Liver (tissue), 9 donors: ENCODE measurements around the gene KRT84. TPM values are rescaled to one million over a fixed set of nuclear protein-coding genes. Genes with fewer than 3 reads are reported as not detected.

Source experiments
- DNase-seq: peaks from one replicate; pipeline ENCODE4 v3.0.0-alpha.2; 2017; ENCODE audit warnings: low spot score
- H3K27ac ChIP-seq, 2 donors: one replicate each; pipeline ENCODE4 v1.7.0; 2013; ENCODE audit warnings: inconsistent platforms in 2 of 2, low read length in 2 of 2, control low read depth in 1 of 2, low read depth in 1 of 2, mild to moderate bottlenecking in 1 of 2
- H3K27me3 ChIP-seq, 4 donors: one replicate each; pipeline versions ENCODE4 v1.6.1 to v1.7.0; 2013; ENCODE audit warnings: low read length in 3 of 4, inconsistent platforms in 1 of 4, mild to moderate bottlenecking in 1 of 4, moderate library complexity in 1 of 4; ENCODE audit not compliant: control insufficient read depth in 4 of 4, insufficient read depth in 4 of 4
- H3K36me3 ChIP-seq, 4 donors: one replicate each; pipeline versions ENCODE4 v1.6.1 to v1.7.0; 2013; ENCODE audit warnings: low read length in 3 of 4, mild to moderate bottlenecking in 3 of 4, low read depth in 1 of 4, moderate library complexity in 1 of 4; ENCODE audit not compliant: control insufficient read depth in 4 of 4, insufficient read depth in 3 of 4
- H3K4me1 ChIP-seq, 4 donors: one replicate each; pipeline versions ENCODE4 v1.6.1 to v1.7.0; 2013; ENCODE audit warnings: low read length in 3 of 4, mild to moderate bottlenecking in 3 of 4, moderate library complexity in 1 of 4; ENCODE audit not compliant: control insufficient read depth in 4 of 4, insufficient read depth in 4 of 4
- H3K4me3 ChIP-seq, 3 donors: one replicate each; pipeline versions ENCODE4 v1.6.1 to v1.7.0; 2013; ENCODE audit warnings: low read length in 3 of 3, control low read depth in 1 of 3, low read depth in 1 of 3, mild to moderate bottlenecking in 1 of 3
- H3K9ac ChIP-seq, 2 donors: one replicate each; pipeline ENCODE4 v1.7.0; 2013; ENCODE audit warnings: low read length in 2 of 2, mild to moderate bottlenecking in 2 of 2, moderate library complexity in 2 of 2, control low read depth in 1 of 2, low read depth in 1 of 2
- H3K9me3 ChIP-seq, 4 donors: one replicate each; pipeline versions ENCODE4 v1.6.1 to v1.7.0; 2013; ENCODE audit warnings: low read length in 3 of 4; ENCODE audit not compliant: control insufficient read depth in 4 of 4
- EGR1 ChIP-seq, 2 donors: IDR thresholded peaks; 2 replicates each; pipeline ENCODE4 v1.6.1; 2016 to 2018; ENCODE audit warnings: antibody characterized with exemption in 2 of 2, low read depth in 2 of 2
- FOXA1 ChIP-seq: IDR thresholded peaks from 2 replicates; pipeline ENCODE4 v1.6.1; 2016; ENCODE audit warnings: antibody characterized with exemption
- GABPA ChIP-seq, 2 donors: IDR thresholded peaks in 1 of 2; conservative IDR thresholded peaks in 1 of 2; 2 replicates each; pipeline ENCODE4 v1.6.1; 2016; ENCODE audit warnings: antibody characterized with exemption in 2 of 2, mild to moderate bottlenecking in 1 of 2, moderate library complexity in 1 of 2
- HNF4A ChIP-seq, 2 donors: conservative IDR thresholded peaks; 2 replicates each; pipeline ENCODE4 v1.6.1; 2016; ENCODE audit warnings: antibody characterized with exemption in 2 of 2, mild to moderate bottlenecking in 2 of 2
- HNF4G ChIP-seq: IDR thresholded peaks from 2 replicates; pipeline ENCODE4 v1.6.1; 2016; ENCODE audit warnings: antibody characterized with exemption
- JUND ChIP-seq, 2 donors: IDR thresholded peaks; 2 replicates each; pipeline ENCODE4 v1.6.1; 2016; ENCODE audit warnings: antibody characterized with exemption in 2 of 2
- NR2F2 ChIP-seq: IDR thresholded peaks from 2 replicates; pipeline ENCODE4 v1.6.1; 2016; ENCODE audit warnings: antibody characterized with exemption
- RAD21 ChIP-seq, 2 donors: IDR thresholded peaks; 2 replicates each; pipeline ENCODE4 v1.6.1; 2016; ENCODE audit warnings: antibody characterized with exemption in 2 of 2, mild to moderate bottlenecking in 2 of 2
- RXRA ChIP-seq, 2 donors: IDR thresholded peaks; 2 replicates each; pipeline ENCODE4 v1.6.1; 2017 to 2018; ENCODE audit warnings: antibody characterized with exemption in 2 of 2, mild to moderate bottlenecking in 1 of 2
- SP1 ChIP-seq: IDR thresholded peaks from 2 replicates; pipeline ENCODE4 v1.6.1; 2018; ENCODE audit warnings: antibody characterized with exemption, mild to moderate bottlenecking
- TAF1 ChIP-seq: conservative IDR thresholded peaks from 2 replicates; pipeline ENCODE4 v1.6.1; 2016; ENCODE audit warnings: antibody characterized with exemption, mild to moderate bottlenecking
- YY1 ChIP-seq: IDR thresholded peaks from 2 replicates; pipeline ENCODE4 v1.6.1; 2016; ENCODE audit warnings: antibody characterized with exemption, mild to moderate bottlenecking
- WGBS: extraction: QIAGEN DNeasy Blood & Tissue Kit; methylation state at CpG from one replicate; pipeline ENCODE4 v1.1.7; 2013; 5-methylcytosine and 5-hydroxymethylcytosine counted together
- polyA plus RNA-seq, 2 donors: library from polyadenylated mRNA; stranded (reverse) in 1 of 2; unstranded in 1 of 2; fragments of 200-250 nt in 1 of 2; fragments of >200 nt in 1 of 2; fragmentation: Nextera tagmentation in 1 of 2; extraction: Ambion mirVana in 1 of 2; gene quantifications; one replicate each; pipeline versions ENCODE4 v1.2.1 to v1.2.3, GENCODE V29; 2013 to 2015
- total RNA-seq, 2 donors: library from RNA; depleted of rRNA; stranded (reverse); fragments of >200 nt; gene quantifications; one replicate each; pipeline ENCODE4 v1.2.3, GENCODE V29; 2014
- TF ChIP-seq, protein P1 (sequence below): fragments of 150-350 bp; IDR thresholded peaks from 2 replicates; pipeline ENCODE4 v1.5.1; 2017; ENCODE audit warnings: improper control_type of control experiment, low read depth, low read length; ENCODE audit not compliant: missing input control
- TF ChIP-seq, protein P2 (sequence below): IDR thresholded peaks from 2 replicates; pipeline ENCODE4 v1.6.1; 2016; ENCODE audit warnings: antibody characterized with exemption, mild to moderate bottlenecking
- TF ChIP-seq, protein P3 (sequence below): IDR thresholded peaks from 2 replicates; pipeline ENCODE4 v1.6.1; 2016; ENCODE audit warnings: antibody characterized with exemption
- TF ChIP-seq, protein P4 (sequence below): IDR thresholded peaks from 2 replicates; pipeline ENCODE4 v1.6.1; 2016; ENCODE audit warnings: antibody characterized with exemption
- TF ChIP-seq, protein P5 (sequence below): IDR thresholded peaks from 2 replicates; pipeline ENCODE4 v1.6.1; 2016; ENCODE audit warnings: antibody characterized with exemption
- donor health status: healthy.
- donor health status: healthy.
- donor health status: healthy.
- donor health status: healthy.
- donor health status: healthy.

Gene KRT84
- total and polyA plus RNA-seq, 4 donors = not detected

DNA sequence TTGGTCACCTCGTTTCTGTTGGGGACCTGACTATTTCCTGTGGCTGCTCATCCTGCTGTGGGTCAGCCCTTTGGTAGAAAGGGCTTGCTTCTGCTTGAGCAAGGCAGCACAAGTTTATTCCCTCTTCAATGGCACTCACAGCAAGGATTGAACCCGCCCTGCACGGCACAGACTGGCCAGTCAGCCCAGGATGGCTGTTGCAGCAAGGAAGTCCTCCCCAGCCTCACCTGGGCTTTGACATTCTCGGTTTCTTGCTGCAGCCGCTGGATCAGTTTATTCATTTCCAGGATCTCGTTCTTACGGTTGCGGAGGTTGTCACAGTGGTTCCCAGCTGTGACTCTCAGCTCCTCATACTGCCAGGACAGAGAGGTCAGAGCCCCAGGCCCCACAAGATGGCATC, 11.2 kb upstream of the KRT84 start:
- Histone ChIP-seq H3K9me3 (no peaks in the 10 kb centered on the region), H3K27ac (no peak overlapping the region), H3K9ac (no peak overlapping the region), H3K4me1 (no peaks in the 10 kb centered on the region), H3K27me3 (no peaks in the 10 kb centered on the region), H3K36me3 (no peaks in the 10 kb centered on the region), H3K4me3 (no peak overlapping the region)
- 84% methylated on average over 8 of the region's 8 CpGs for WGBS
- no peak for DNase-seq
- TF ChIP-seq, protein P1, sequence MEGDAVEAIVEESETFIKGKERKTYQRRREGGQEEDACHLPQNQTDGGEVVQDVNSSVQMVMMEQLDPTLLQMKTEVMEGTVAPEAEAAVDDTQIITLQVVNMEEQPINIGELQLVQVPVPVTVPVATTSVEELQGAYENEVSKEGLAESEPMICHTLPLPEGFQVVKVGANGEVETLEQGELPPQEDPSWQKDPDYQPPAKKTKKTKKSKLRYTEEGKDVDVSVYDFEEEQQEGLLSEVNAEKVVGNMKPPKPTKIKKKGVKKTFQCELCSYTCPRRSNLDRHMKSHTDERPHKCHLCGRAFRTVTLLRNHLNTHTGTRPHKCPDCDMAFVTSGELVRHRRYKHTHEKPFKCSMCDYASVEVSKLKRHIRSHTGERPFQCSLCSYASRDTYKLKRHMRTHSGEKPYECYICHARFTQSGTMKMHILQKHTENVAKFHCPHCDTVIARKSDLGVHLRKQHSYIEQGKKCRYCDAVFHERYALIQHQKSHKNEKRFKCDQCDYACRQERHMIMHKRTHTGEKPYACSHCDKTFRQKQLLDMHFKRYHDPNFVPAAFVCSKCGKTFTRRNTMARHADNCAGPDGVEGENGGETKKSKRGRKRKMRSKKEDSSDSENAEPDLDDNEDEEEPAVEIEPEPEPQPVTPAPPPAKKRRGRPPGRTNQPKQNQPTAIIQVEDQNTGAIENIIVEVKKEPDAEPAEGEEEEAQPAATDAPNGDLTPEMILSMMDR = no peak
- no peak for TF ChIP-seq YY1

DNA sequence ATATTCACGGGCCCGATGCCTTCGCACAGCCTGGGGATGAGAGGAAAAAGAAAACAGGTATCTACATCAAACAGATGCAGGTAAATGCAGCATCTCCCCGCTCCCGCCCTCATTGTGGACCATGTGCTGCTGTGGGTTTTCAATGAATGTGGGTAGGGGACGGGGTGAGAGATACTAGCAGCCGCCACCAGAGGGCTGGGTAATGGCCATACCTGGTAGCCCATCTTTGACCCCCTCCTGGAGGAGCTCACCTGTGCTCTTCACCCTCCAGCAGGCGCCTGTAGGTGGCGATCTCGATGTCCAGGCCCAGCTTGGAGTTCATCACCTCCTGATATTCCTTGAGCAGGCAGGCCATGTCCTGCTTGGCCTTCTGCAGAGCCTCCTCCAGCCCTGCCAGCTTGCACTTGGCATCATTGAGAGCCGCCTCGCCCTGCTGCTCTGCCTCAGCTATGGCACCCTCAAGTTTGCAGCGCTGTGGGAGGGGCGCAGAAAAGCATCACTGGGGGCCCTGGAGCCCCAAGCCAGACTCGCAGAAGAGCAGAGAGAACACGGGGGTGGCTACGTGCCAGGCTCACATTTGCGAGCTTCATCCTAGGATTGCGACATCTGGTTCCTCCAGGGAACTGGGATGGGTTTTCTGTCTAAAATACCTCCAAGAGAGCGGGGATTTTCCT, 10.4 kb upstream of the KRT84 start:
- Histone ChIP-seq H3K27ac (no peak overlapping the region), H3K36me3 (no peaks in the 10 kb centered on the region), H3K4me3 (no peak overlapping the region), H3K27me3 (no peaks in the 10 kb centered on the region), H3K9ac (no peak overlapping the region), H3K9me3 (no peaks in the 10 kb centered on the region), H3K4me1 (no peaks in the 10 kb centered on the region)
- TF ChIP-seq HNF4A (conservative IDR thresholded peaks at IDR 0.05) (no peak), RXRA (IDR thresholded peaks at IDR 0.05) (no peak), SP1 (no peak), NR2F2 (no peak), EGR1 (IDR thresholded peaks at IDR 0.05; ENCODE audit: low read depth in 2 of 2) (no peak), RAD21 (IDR thresholded peaks at IDR 0.05) (no peak), FOXA1 (no peak), YY1 (no peak), HNF4G (no peak), JUND (IDR thresholded peaks at IDR 0.05) (no peak), TAF1 (no peak), GABPA (IDR thresholded peaks at IDR 0.05 in 1 of 2, conservative IDR thresholded peaks at IDR 0.05 in 1 of 2) (no peak)
- TF ChIP-seq, protein P2, sequence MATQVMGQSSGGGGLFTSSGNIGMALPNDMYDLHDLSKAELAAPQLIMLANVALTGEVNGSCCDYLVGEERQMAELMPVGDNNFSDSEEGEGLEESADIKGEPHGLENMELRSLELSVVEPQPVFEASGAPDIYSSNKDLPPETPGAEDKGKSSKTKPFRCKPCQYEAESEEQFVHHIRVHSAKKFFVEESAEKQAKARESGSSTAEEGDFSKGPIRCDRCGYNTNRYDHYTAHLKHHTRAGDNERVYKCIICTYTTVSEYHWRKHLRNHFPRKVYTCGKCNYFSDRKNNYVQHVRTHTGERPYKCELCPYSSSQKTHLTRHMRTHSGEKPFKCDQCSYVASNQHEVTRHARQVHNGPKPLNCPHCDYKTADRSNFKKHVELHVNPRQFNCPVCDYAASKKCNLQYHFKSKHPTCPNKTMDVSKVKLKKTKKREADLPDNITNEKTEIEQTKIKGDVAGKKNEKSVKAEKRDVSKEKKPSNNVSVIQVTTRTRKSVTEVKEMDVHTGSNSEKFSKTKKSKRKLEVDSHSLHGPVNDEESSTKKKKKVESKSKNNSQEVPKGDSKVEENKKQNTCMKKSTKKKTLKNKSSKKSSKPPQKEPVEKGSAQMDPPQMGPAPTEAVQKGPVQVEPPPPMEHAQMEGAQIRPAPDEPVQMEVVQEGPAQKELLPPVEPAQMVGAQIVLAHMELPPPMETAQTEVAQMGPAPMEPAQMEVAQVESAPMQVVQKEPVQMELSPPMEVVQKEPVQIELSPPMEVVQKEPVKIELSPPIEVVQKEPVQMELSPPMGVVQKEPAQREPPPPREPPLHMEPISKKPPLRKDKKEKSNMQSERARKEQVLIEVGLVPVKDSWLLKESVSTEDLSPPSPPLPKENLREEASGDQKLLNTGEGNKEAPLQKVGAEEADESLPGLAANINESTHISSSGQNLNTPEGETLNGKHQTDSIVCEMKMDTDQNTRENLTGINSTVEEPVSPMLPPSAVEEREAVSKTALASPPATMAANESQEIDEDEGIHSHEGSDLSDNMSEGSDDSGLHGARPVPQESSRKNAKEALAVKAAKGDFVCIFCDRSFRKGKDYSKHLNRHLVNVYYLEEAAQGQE = no peak
- TF ChIP-seq, protein P3, sequence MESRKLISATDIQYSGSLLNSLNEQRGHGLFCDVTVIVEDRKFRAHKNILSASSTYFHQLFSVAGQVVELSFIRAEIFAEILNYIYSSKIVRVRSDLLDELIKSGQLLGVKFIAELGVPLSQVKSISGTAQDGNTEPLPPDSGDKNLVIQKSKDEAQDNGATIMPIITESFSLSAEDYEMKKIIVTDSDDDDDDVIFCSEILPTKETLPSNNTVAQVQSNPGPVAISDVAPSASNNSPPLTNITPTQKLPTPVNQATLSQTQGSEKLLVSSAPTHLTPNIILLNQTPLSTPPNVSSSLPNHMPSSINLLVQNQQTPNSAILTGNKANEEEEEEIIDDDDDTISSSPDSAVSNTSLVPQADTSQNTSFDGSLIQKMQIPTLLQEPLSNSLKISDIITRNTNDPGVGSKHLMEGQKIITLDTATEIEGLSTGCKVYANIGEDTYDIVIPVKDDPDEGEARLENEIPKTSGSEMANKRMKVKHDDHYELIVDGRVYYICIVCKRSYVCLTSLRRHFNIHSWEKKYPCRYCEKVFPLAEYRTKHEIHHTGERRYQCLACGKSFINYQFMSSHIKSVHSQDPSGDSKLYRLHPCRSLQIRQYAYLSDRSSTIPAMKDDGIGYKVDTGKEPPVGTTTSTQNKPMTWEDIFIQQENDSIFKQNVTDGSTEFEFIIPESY = no peak
- TF ChIP-seq, protein P1 = no peak
- TF ChIP-seq, protein P4, sequence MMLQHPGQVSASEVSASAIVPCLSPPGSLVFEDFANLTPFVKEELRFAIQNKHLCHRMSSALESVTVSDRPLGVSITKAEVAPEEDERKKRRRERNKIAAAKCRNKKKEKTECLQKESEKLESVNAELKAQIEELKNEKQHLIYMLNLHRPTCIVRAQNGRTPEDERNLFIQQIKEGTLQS = no peak
- TF ChIP-seq, protein P5, sequence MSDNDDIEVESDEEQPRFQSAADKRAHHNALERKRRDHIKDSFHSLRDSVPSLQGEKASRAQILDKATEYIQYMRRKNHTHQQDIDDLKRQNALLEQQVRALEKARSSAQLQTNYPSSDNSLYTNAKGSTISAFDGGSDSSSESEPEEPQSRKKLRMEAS = no peak
- WGBS = 67% methylated on average over 20 of the region's 20 CpGs
- no peak for DNase-seq
